ENCODE measurements around the gene STX7. TPM values are rescaled to one million over a fixed set of nuclear protein-coding genes. Genes with fewer than 3 reads are reported as not detected.
"Not testable (repeated sequence)": the region's sequence is repeated elsewhere in the genome, so short reads cannot be mapped to it uniquely, and the experiment has no call there.

STX7 gene
- total and polyA plus RNA-seq, 4 donors: 24.1 to 80.7 (median 43.8) TPM

- DNase-seq (no peak), ATAC-seq (ENCODE audit: low FRiP score) (no peak)
- Histone ChIP-seq H3K4me1 (ENCODE audit: control insufficient read depth in 1 of 2, insufficient read depth in 2 of 2, low read length in 2 of 2) (peaks cover 0 to 4% of the 10 kb centered on the region in 2 donors), H3K36me3 (ENCODE audit: control insufficient read depth in 1 of 2, insufficient read depth in 2 of 2, low read length in 1 of 2) (no peaks in the 10 kb centered on the region), H3K27ac (ENCODE audit: low read depth in 1 of 2, low read length in 2 of 2) (no peak overlapping the region), H3K27me3 (ENCODE audit: control insufficient read depth in 1 of 2, insufficient read depth in 2 of 2, low read length in 1 of 2) (no peaks in the 10 kb centered on the region), H3K9me3 (ENCODE audit: control insufficient read depth, low read length) (no peaks in the 10 kb centered on the region), H3K4me3 (ENCODE audit: low read length in 2 of 2) (no peak overlapping the region)
- 93 to 94% methylated on average over 3 of the region's 3 CpGs for WGBS, 2 donors
- intact Hi-C loops (cut with DNase I): loop anchor here in 1 of 2 donors (10.0 kb wide), 1 partner anchor 258 kb away; the partner anchor contains the start of gene SLC18B1
Measured at GRCh38 chr6:132537145-132537544, 24.2 kb upstream of the STX7 start.

- H3K27me3 ChIP-seq (ENCODE audit: control insufficient read depth in 1 of 2, insufficient read depth in 2 of 2, low read length in 1 of 2); H3K4me1 ChIP-seq (ENCODE audit: control insufficient read depth in 1 of 2, insufficient read depth in 2 of 2, low read length in 2 of 2); H3K9me3 ChIP-seq (ENCODE audit: control insufficient read depth, low read length); H3K36me3 ChIP-seq (ENCODE audit: control insufficient read depth in 1 of 2, insufficient read depth in 2 of 2, low read length in 1 of 2); H3K4me3 ChIP-seq (ENCODE audit: low read length in 2 of 2); DNase-seq; ATAC-seq (ENCODE audit: low FRiP score); H3K27ac ChIP-seq (ENCODE audit: low read depth in 1 of 2, low read length in 2 of 2): not testable (repeated sequence)
- WGBS, 2 donors: 93% methylated on average over 2 of the region's 2 CpGs
- intact Hi-C loops (cut with DNase I): loop anchor here in 1 of 2 donors (10.0 kb wide), 1 partner anchor 260 kb away; the partner anchor contains the start of gene SLC18B1
Measured at GRCh38 chr6:132534546-132534945, 21.6 kb upstream of the STX7 start.

GRCh38 chr6:132530293-132530974 is 17.5 kb upstream of the STX7 start:
- Histone ChIP-seq H3K27me3 (ENCODE audit: control insufficient read depth in 1 of 2, insufficient read depth in 2 of 2, low read length in 1 of 2) (no peaks in the 10 kb centered on the region), H3K36me3 (ENCODE audit: control insufficient read depth in 1 of 2, insufficient read depth in 2 of 2, low read length in 1 of 2) (no peaks in the 10 kb centered on the region), H3K27ac (ENCODE audit: low read depth in 1 of 2, low read length in 2 of 2) (no peak overlapping the region), H3K4me1 (ENCODE audit: control insufficient read depth in 1 of 2, insufficient read depth in 2 of 2, low read length in 2 of 2) (peaks cover 0 to 1% of the 10 kb centered on the region in 2 donors), H3K9me3 (ENCODE audit: control insufficient read depth, low read length) (no peaks in the 10 kb centered on the region), H3K4me3 (ENCODE audit: low read length in 2 of 2) (no peak overlapping the region)
- WGBS, 2 donors: 11 to 21% methylated on average over 9 of the region's 9 CpGs
- intact Hi-C loops (cut with DNase I): loop anchor here in 1 of 2 donors (10.0 kb wide), 1 partner anchor 264 kb away; the partner anchor contains the start of gene SLC18B1
- DNase-seq (peak in 1 of 2 donors; percentile 59), ATAC-seq (ENCODE audit: low FRiP score) (peak; percentile 87)

- H3K36me3 ChIP-seq (ENCODE audit: control insufficient read depth in 1 of 2, insufficient read depth in 2 of 2, low read length in 1 of 2): no peaks in the 10 kb centered on the region
- H3K27ac ChIP-seq (ENCODE audit: low read depth in 1 of 2, low read length in 2 of 2): no peak overlapping the region
- H3K9me3 ChIP-seq (ENCODE audit: control insufficient read depth, low read length): no peaks in the 10 kb centered on the region
- WGBS, 2 donors: 77 to 81% methylated on average over 6 of the region's 6 CpGs
- no peak for ATAC-seq (ENCODE audit: low FRiP score)
- no peaks in the 10 kb centered on the region for H3K27me3 ChIP-seq (ENCODE audit: control insufficient read depth in 1 of 2, insufficient read depth in 2 of 2, low read length in 1 of 2)
- DNase-seq: no peak
- intact Hi-C loops (cut with DNase I): no loop called here
- H3K4me1 ChIP-seq (ENCODE audit: control insufficient read depth in 1 of 2, insufficient read depth in 2 of 2, low read length in 2 of 2): peaks cover 0 to 1% of the 10 kb centered on the region in 2 donors
- no peak overlapping the region for H3K4me3 ChIP-seq (ENCODE audit: low read length in 2 of 2)
Measured at GRCh38 chr6:132527791-132528190, 14.9 kb upstream of the STX7 start.

DNA sequence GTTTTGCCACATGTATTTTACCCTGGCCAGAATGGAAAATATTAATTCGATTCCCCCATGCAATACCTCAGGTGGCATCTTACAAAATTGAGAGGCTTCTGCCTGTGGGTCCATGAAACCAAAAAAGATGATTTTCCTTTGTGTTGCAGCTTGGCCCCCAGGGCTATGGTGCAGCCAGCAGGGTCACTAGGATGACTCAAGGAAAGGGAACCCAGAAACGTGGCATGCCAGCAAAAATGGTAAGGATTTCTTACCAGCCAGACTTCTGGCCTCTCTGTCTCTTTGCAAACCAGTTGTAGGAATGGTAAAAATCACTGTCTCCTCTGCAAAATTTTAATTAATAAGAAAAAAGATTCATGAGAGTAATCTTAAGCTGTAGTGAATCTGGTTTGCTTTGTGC is 13.5 kb upstream of the STX7 start:
- 76 to 80% methylated on average over 2 of the region's 2 CpGs for WGBS, 2 donors
- Histone ChIP-seq H3K9me3 (ENCODE audit: control insufficient read depth, low read length) (no peaks in the 10 kb centered on the region), H3K27ac (ENCODE audit: low read depth in 1 of 2, low read length in 2 of 2) (no peak overlapping the region), H3K4me1 (ENCODE audit: control insufficient read depth in 1 of 2, insufficient read depth in 2 of 2, low read length in 2 of 2) (peaks cover 0 to 1% of the 10 kb centered on the region in 2 donors), H3K4me3 (ENCODE audit: low read length in 2 of 2) (no peak overlapping the region), H3K36me3 (ENCODE audit: control insufficient read depth in 1 of 2, insufficient read depth in 2 of 2, low read length in 1 of 2) (no peaks in the 10 kb centered on the region), H3K27me3 (ENCODE audit: control insufficient read depth in 1 of 2, insufficient read depth in 2 of 2, low read length in 1 of 2) (no peaks in the 10 kb centered on the region)
- DNase-seq (no peak), ATAC-seq (ENCODE audit: low FRiP score) (no peak)
- intact Hi-C loops (cut with DNase I): no loop called here

GRCh38 chr6:132525866-132526265 is 12.9 kb upstream of the STX7 start:
- 89 to 91% methylated on average over 4 of the region's 4 CpGs for WGBS, 2 donors
- no peak overlapping the region for H3K27ac ChIP-seq (ENCODE audit: low read depth in 1 of 2, low read length in 2 of 2)
- no peaks in the 10 kb centered on the region for H3K36me3 ChIP-seq (ENCODE audit: control insufficient read depth in 1 of 2, insufficient read depth in 2 of 2, low read length in 1 of 2)
- peaks cover 0 to 1% of the 10 kb centered on the region in 2 donors for H3K4me1 ChIP-seq (ENCODE audit: control insufficient read depth in 1 of 2, insufficient read depth in 2 of 2, low read length in 2 of 2)
- no peaks in the 10 kb centered on the region for H3K27me3 ChIP-seq (ENCODE audit: control insufficient read depth in 1 of 2, insufficient read depth in 2 of 2, low read length in 1 of 2)
- intact Hi-C loops (cut with DNase I): no loop called here
- ATAC-seq (ENCODE audit: low FRiP score): no peak
- DNase-seq: no peak
- no peak overlapping the region for H3K4me3 ChIP-seq (ENCODE audit: low read length in 2 of 2)
- no peaks in the 10 kb centered on the region for H3K9me3 ChIP-seq (ENCODE audit: control insufficient read depth, low read length)

DNA sequence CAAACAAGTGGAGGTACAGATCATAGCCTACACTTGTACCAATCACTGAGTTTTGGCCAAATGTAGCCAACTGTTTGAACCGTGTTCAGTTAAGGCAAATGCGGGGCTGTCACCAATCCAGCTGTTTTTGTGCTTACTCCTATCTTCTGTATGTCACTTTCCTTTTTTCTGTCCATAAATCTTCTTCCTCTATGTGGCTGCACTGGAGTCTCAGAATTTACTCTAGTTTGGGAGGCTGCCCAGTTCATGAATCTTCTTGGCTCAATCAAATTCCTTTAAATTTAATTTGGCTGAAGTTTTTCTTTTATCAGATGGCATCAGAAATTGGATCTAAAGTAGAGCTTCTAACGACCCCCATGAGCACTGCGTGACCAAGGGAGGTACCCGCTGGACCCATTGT is 11.7 kb upstream of the STX7 start:
- intact Hi-C loops (cut with DNase I): no loop called here
- Histone ChIP-seq H3K27ac (ENCODE audit: low read depth in 1 of 2, low read length in 2 of 2) (no peak overlapping the region), H3K27me3 (ENCODE audit: control insufficient read depth in 1 of 2, insufficient read depth in 2 of 2, low read length in 1 of 2) (no peaks in the 10 kb centered on the region), H3K4me1 (ENCODE audit: control insufficient read depth in 1 of 2, insufficient read depth in 2 of 2, low read length in 2 of 2) (no peaks in the 10 kb centered on the region), H3K36me3 (ENCODE audit: control insufficient read depth in 1 of 2, insufficient read depth in 2 of 2, low read length in 1 of 2) (no peaks in the 10 kb centered on the region), H3K9me3 (ENCODE audit: control insufficient read depth, low read length) (no peaks in the 10 kb centered on the region), H3K4me3 (ENCODE audit: low read length in 2 of 2) (no peak overlapping the region)
- no peak for ATAC-seq (ENCODE audit: low FRiP score)
- 82 to 84% methylated on average over 5 of the region's 5 CpGs for WGBS, 2 donors
- no peak for DNase-seq

GRCh38 chr6:132520953-132521352 is 8.0 kb upstream of the STX7 start:
- H3K27me3 ChIP-seq (ENCODE audit: control insufficient read depth in 1 of 2, insufficient read depth in 2 of 2, low read length in 1 of 2): no peaks in the 10 kb centered on the region
- intact Hi-C loops (cut with DNase I): no loop called here
- ATAC-seq (ENCODE audit: low FRiP score): no peak

DNA sequence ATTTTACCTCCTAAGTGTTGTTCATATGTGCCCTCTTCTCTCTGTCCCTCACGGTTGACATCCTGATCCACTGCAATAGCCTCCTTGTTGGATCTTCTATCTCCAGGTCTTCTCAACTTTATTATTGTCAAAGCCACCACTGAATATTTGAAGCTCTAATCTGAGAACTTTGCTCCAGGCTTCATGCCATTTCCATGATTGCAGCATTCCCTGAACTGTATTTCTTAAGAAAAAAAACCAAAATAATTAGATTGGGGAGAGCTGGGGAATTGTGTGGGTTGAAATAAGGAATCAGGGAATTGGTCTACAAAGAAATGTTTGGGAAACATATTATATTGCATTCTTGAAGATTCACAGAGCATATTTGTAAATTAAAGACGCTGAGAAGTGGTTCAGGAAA is 2.5 kb upstream of the STX7 start:
- Histone ChIP-seq H3K27me3 (ENCODE audit: control insufficient read depth in 1 of 2, insufficient read depth in 2 of 2, low read length in 1 of 2) (no peaks in the 10 kb centered on the region), H3K4me3 (ENCODE audit: low read length in 2 of 2) (no peak overlapping the region), H3K27ac (ENCODE audit: low read depth in 1 of 2, low read length in 2 of 2) (no peak overlapping the region), H3K9me3 (ENCODE audit: control insufficient read depth, low read length) (no peaks in the 10 kb centered on the region), H3K4me1 (ENCODE audit: control insufficient read depth in 1 of 2, insufficient read depth in 2 of 2, low read length in 2 of 2) (peaks cover 0 to 13% of the 10 kb centered on the region in 2 donors), H3K36me3 (ENCODE audit: control insufficient read depth in 1 of 2, insufficient read depth in 2 of 2, low read length in 1 of 2) (no peaks in the 10 kb centered on the region)
- DNase-seq: no peak
- ATAC-seq (ENCODE audit: low FRiP score): no peak
- intact Hi-C loops (cut with DNase I): loop anchor here in 1 of 2 donors (10.0 kb wide), 1 partner anchor 299 kb away; the partner anchor contains the start of gene RPS12
- WGBS, 2 donors: 34 to 38% methylated on average over 2 of the region's 2 CpGs

More at GRCh38 chr6:132520953-132521352, 8.0 kb upstream of the STX7 start:
- no peak overlapping the region for H3K27ac ChIP-seq (ENCODE audit: low read depth in 1 of 2, low read length in 2 of 2)
- H3K9me3 ChIP-seq (ENCODE audit: control insufficient read depth, low read length): no peaks in the 10 kb centered on the region
- H3K36me3 ChIP-seq (ENCODE audit: control insufficient read depth in 1 of 2, insufficient read depth in 2 of 2, low read length in 1 of 2): no peaks in the 10 kb centered on the region
- 31 to 41% methylated on average over 2 of the region's 2 CpGs for WGBS, 2 donors
- no peak for DNase-seq
- H3K4me3 ChIP-seq (ENCODE audit: low read length in 2 of 2): no peak overlapping the region
- H3K4me1 ChIP-seq (ENCODE audit: control insufficient read depth in 1 of 2, insufficient read depth in 2 of 2, low read length in 2 of 2): peaks cover 0 to under 1% of the 10 kb centered on the region in 2 donors

Measured in aorta (tissue), 5 donors.